ENCODE results near the gene IARS2.
"Not testable (repeated sequence)": the region's sequence is repeated elsewhere in the genome, so short reads cannot be mapped to it uniquely, and the experiment has no call there.

The IARS2 gene

DNA sequence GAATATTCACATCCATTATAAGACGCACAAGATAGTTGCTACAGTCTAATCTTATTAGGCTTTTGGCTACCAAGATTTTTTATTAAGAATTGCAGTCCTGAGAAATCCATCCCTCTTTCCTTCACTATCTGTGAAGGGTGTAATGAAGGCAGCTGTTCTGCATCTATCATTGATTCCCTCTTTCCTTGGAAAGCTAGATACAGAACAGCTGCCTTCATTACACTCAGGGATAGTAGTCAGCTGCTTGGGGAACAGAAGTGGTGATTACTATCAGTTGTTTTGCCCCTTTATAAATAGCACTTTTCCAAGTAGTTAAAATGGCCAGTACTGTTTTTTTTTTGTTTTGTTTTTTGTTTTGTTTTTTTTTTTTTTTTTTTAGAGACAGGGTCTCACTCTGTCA is 70.2 kb downstream of the IARS2 start:
- no peak for TF ChIP-seq CTCF (IDR thresholded peaks at IDR 0.05; ENCODE audit: low read depth, low read length)
- H3K4me3 ChIP-seq (replicated peaks in 1 of 2; ENCODE audit: low read depth in 2 of 2, low read length in 2 of 2), result no peak overlapping the region
- no peak for DNase-seq (ENCODE audit: low read depth in 2 of 2)

- no peak for DNase-seq (ENCODE audit: low read depth in 2 of 2)
- H3K4me3 ChIP-seq (replicated peaks in 1 of 2; ENCODE audit: low read depth in 2 of 2, low read length in 2 of 2), result no peak overlapping the region
- TF ChIP-seq CTCF (IDR thresholded peaks at IDR 0.05; ENCODE audit: low read depth, low read length), result no peak
Measured at GRCh38 chr1:220164517-220164916, 70.6 kb downstream of the IARS2 start.

DNA sequence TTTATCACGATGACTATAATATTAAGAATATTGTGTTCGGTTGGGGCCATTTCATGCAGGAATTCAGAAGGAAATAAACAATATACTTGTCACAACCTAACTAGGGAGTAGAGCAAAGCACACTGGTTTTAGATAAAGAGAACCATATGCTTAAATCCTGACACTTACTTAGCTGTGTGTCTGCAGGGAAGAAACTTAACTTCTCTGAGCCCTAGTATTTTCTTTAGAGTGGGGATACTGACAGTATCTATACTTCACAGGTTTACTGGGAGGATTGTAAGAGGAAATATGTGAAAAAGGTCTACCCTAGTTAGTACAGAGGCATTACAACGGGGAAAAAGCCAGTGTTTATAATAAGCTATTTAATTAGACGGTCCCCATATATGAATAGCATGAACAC is 72.9 kb downstream of the IARS2 start:
- no peak for DNase-seq (ENCODE audit: low read depth in 2 of 2)
- no peak overlapping the region for H3K4me3 ChIP-seq (replicated peaks in 1 of 2; ENCODE audit: low read depth in 2 of 2, low read length in 2 of 2)
- no peak for TF ChIP-seq CTCF (IDR thresholded peaks at IDR 0.05; ENCODE audit: low read depth, low read length)

DNA sequence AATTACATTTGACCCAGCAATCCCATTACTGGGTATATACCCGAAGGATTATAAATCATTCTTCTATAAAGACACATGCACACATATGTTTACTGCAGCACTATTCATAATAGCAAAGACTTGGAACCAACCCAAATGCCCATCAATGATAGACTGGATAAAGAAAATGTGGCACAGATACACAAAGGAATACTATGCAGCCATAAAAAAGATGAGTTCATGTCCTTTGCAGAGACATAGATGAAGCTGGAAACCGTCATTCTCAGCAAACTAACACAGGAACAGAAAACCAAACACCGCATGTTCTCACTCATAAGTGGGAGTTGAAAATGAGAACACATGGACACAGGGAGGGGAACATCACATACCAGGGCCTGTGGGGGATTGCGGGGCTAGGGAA is 76.0 kb downstream of the IARS2 start:
- not testable (repeated sequence) for H3K4me3 ChIP-seq (replicated peaks in 1 of 2; ENCODE audit: low read depth in 2 of 2, low read length in 2 of 2)

DNA sequence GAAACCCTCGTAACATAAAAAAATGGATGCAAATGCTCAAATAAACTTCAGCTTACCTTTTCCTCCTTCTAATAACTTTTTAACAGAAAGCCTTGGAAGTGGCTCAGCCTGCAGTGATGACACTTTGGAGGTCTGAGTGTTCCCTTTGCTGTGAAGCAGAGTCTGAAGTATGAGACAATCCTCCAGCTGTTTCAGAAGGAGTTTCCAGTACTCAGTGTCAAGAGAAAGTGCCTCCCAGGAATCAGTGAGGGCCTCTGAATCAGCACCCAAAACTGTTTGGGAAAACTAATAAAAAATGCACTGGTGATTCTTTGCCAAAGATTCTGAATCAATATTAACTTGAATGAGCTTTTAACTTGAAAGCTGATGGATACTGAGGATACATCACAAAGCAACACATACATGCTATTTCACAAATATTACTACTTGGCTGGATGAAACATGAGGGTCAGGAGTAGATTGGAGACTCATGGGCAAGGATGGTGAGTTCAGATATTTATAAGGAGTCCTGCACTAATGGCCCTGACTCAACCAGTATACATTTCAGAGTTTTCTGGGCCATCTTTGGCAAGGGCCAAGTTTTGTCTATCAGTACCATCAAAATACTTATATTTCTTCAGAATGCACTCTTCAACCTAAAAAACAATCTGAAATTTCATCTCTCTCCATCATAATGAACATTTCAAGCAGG is 77.0 kb downstream of the IARS2 start:
- no peak overlapping the region for H3K4me3 ChIP-seq (replicated peaks in 1 of 2; ENCODE audit: low read depth in 2 of 2, low read length in 2 of 2)
- no peak for TF ChIP-seq CTCF (IDR thresholded peaks at IDR 0.05; ENCODE audit: low read depth, low read length)
- DNase-seq (ENCODE audit: low read depth in 2 of 2), result peak in 1 of 2 donors; percentile 16

More for the DNA sequence above, 76.0 kb downstream of the IARS2 start:
- DNase-seq (ENCODE audit: low read depth in 2 of 2), result not testable (repeated sequence)

DNA sequence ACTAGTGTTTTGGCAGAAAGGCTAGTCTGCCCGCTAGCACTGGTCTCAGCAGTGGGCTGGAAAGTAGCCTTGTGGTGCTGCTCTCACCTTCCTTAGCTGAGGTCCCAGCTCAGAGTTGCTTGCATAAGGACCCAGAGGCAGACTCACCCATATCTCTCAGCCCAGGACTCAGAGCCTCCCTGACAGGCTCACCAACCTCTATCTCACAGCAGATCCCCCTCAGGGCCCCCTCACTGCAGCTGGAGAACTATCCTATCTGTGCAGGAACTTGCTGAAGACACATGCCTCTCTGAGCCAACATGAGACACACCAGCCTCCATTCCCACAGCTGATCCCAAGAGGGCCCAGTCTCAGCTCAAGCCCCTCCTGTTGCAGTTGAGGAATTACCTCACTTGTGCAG is 82.6 kb downstream of the IARS2 start:
- H3K4me3 ChIP-seq (replicated peaks in 1 of 2; ENCODE audit: low read depth in 2 of 2, low read length in 2 of 2), result no peak overlapping the region
- TF ChIP-seq CTCF (IDR thresholded peaks at IDR 0.05; ENCODE audit: low read depth, low read length), result no peak
- DNase-seq (ENCODE audit: low read depth in 2 of 2), result no peak

DNA sequence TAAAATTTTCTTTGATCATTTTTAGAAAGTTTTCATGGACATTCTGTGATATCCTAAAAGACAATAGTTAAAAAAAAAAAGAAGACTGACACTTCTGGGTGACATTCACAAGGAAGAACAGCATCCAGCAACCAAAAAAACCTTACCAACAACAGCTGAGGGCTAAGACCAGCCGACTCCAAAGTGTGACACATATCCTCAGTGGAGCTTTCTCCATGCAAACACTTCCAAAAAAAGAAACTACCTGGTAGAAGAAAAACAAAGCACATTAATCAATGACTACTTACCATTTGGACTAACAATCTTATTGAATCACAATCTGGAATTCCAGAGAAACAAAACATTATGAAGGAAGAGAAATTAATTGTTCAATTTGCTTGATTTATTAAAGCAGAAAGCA is 88.2 kb downstream of the IARS2 start:
- TF ChIP-seq CTCF (IDR thresholded peaks at IDR 0.05; ENCODE audit: low read depth, low read length), result no peak
- DNase-seq (ENCODE audit: low read depth in 2 of 2), result peak in 1 of 2 donors; percentile 27
- no peak overlapping the region for H3K4me3 ChIP-seq (replicated peaks in 1 of 2; ENCODE audit: low read depth in 2 of 2, low read length in 2 of 2)
